DND-41 (cell line): Measurements from ENCODE around the gene NEGR1.

Experiments used
- CTCF ChIP-seq: IDR thresholded peaks from 2 replicates; pipeline ENCODE4 v1.5.1; 2012; ENCODE audit warnings: borderline replicate concordance, low read length, moderate library complexity, mild to moderate bottlenecking; ENCODE audit not compliant: poor library complexity, severe bottlenecking; ENCODE audit errors: extremely low read depth
- EZH2 ChIP-seq: IDR thresholded peaks from 3 replicates; pipeline ENCODE4 v1.6.1; 2012; ENCODE audit warnings: borderline replicate concordance, low read depth, mild to moderate bottlenecking, moderate library complexity, low read length, inconsistent platforms; ENCODE audit not compliant: severe bottlenecking

- TF ChIP-seq CTCF (no peak), EZH2 (no peak)
Observed at GRCh38 chr1:71577451-71578131, 704.7 kb downstream of the NEGR1 start.
